ENCODE data around the gene PTPRC. TPM values are rescaled to one million over a fixed set of nuclear protein-coding genes. Genes with fewer than 3 reads are reported as not detected.

Gene PTPRC
- total RNA-seq, 1 donor from 2014 or later, result 0.29 TPM

- Histone ChIP-seq H3K4me3 (ENCODE audit: low read depth, low read length) (no peak overlapping the region), H3K36me3 (ENCODE audit: control insufficient read depth, insufficient read depth, low read length) (no peaks in the 10 kb centered on the region), H3K27me3 (ENCODE audit: control insufficient read depth, insufficient read depth, low read length) (no peaks in the 10 kb centered on the region)
- no peak for DNase-seq (ENCODE audit: low read depth)
- no peak for TF ChIP-seq CTCF (IDR thresholded peaks at IDR 0.05; ENCODE audit: insufficient read depth, low read length, poor library complexity, severe bottlenecking)
These were observed 10.6 kb downstream of the PTPRC start for GRCh38 chr1:198649232-198649967.

GRCh38 chr1:198649968-198650338 is 11.1 kb downstream of the PTPRC start:
- Histone ChIP-seq H3K36me3 (ENCODE audit: control insufficient read depth, insufficient read depth, low read length) (no peaks in the 10 kb centered on the region), H3K4me3 (ENCODE audit: low read depth, low read length) (no peak overlapping the region), H3K27me3 (ENCODE audit: control insufficient read depth, insufficient read depth, low read length) (no peaks in the 10 kb centered on the region)
- DNase-seq (ENCODE audit: low read depth), result no peak
- TF ChIP-seq CTCF (IDR thresholded peaks at IDR 0.05; ENCODE audit: insufficient read depth, low read length, poor library complexity, severe bottlenecking), result no peak

GRCh38 chr1:198650506-198650905 is 11.7 kb downstream of the PTPRC start:
- no peaks in the 10 kb centered on the region for H3K27me3 ChIP-seq (ENCODE audit: control insufficient read depth, insufficient read depth, low read length)
- TF ChIP-seq CTCF (IDR thresholded peaks at IDR 0.05; ENCODE audit: insufficient read depth, low read length, poor library complexity, severe bottlenecking), result no peak
- no peak overlapping the region for H3K4me3 ChIP-seq (ENCODE audit: low read depth, low read length)
- H3K36me3 ChIP-seq (ENCODE audit: control insufficient read depth, insufficient read depth, low read length), result no peaks in the 10 kb centered on the region
- DNase-seq (ENCODE audit: low read depth), result no peak

GRCh38 chr1:198651650-198652400 is 13.0 kb downstream of the PTPRC start:
- H3K4me3 ChIP-seq (ENCODE audit: low read depth, low read length), result no peak overlapping the region
- no peak for TF ChIP-seq CTCF (IDR thresholded peaks at IDR 0.05; ENCODE audit: insufficient read depth, low read length, poor library complexity, severe bottlenecking)
- no peak for DNase-seq (ENCODE audit: low read depth)
- H3K36me3 ChIP-seq (ENCODE audit: control insufficient read depth, insufficient read depth, low read length), result no peaks in the 10 kb centered on the region
- H3K27me3 ChIP-seq (ENCODE audit: control insufficient read depth, insufficient read depth, low read length), result no peaks in the 10 kb centered on the region

- no peak for DNase-seq (ENCODE audit: low read depth)
- Histone ChIP-seq H3K4me3 (ENCODE audit: low read depth, low read length) (no peak overlapping the region), H3K36me3 (ENCODE audit: control insufficient read depth, insufficient read depth, low read length) (no peaks in the 10 kb centered on the region), H3K27me3 (ENCODE audit: control insufficient read depth, insufficient read depth, low read length) (no peaks in the 10 kb centered on the region)
- no peak for TF ChIP-seq CTCF (IDR thresholded peaks at IDR 0.05; ENCODE audit: insufficient read depth, low read length, poor library complexity, severe bottlenecking)
These were observed 15.1 kb downstream of the PTPRC start for GRCh38 chr1:198653808-198654413.
